Skeletal muscle tissue (tissue), 4 donors: ENCODE measurements around the gene AK9. TPM values are rescaled to one million over a fixed set of nuclear protein-coding genes. Genes with fewer than 3 reads are reported as not detected.

Source experiments
- H3K27ac ChIP-seq: one replicate; pipeline ENCODE4 v1.7.0; 2013; ENCODE audit warnings: mild to moderate bottlenecking, low read depth, low read length, inconsistent platforms
- H3K27me3 ChIP-seq, 3 donors: one replicate each; pipeline ENCODE4 v1.7.0; 2013; ENCODE audit warnings: low read length in 3 of 3; ENCODE audit not compliant: control insufficient read depth in 3 of 3, insufficient read depth in 3 of 3
- H3K36me3 ChIP-seq, 3 donors: one replicate each; pipeline ENCODE4 v1.7.0; 2013; ENCODE audit warnings: low read length in 3 of 3; ENCODE audit not compliant: control insufficient read depth in 3 of 3, insufficient read depth in 3 of 3
- H3K4me1 ChIP-seq, 3 donors: one replicate each; pipeline ENCODE4 v1.7.0; 2013; ENCODE audit warnings: low read length in 3 of 3, mild to moderate bottlenecking in 3 of 3; ENCODE audit not compliant: control insufficient read depth in 3 of 3, insufficient read depth in 3 of 3
- H3K4me3 ChIP-seq, 3 donors: one replicate each; pipeline ENCODE4 v1.7.0; 2013; ENCODE audit warnings: low read length in 3 of 3
- H3K9ac ChIP-seq, 3 donors: one replicate each; pipeline ENCODE4 v1.7.0; 2013; ENCODE audit warnings: low read length in 3 of 3, mild to moderate bottlenecking in 3 of 3, moderate library complexity in 2 of 3, low read depth in 1 of 3
- H3K9me3 ChIP-seq, 3 donors: one replicate each; pipeline ENCODE4 v1.7.0; 2013; ENCODE audit warnings: low read length in 3 of 3; ENCODE audit not compliant: control insufficient read depth in 3 of 3
- total RNA-seq: library from RNA; depleted of rRNA; stranded (reverse); fragments of >200 nt; gene quantifications from one replicate; pipeline ENCODE4 v1.2.3, GENCODE V29; 2014
- donor health status: Osteomylitis.

AK9 gene
- total RNA-seq, 1 donor from 2014 or later, result 14.1 TPM

- H3K9me3 ChIP-seq, result no peaks in the 10 kb centered on the region
- no peak overlapping the region for H3K9ac ChIP-seq
- H3K4me3 ChIP-seq, result no peak overlapping the region
- no peak overlapping the region for H3K27ac ChIP-seq
- H3K4me1 ChIP-seq, result no peaks in the 10 kb centered on the region
- no peaks in the 10 kb centered on the region for H3K27me3 ChIP-seq
- no peaks in the 10 kb centered on the region for H3K36me3 ChIP-seq
Measured at GRCh38 chr6:109632405-109632804, 58.6 kb downstream of the AK9 start.

DNA sequence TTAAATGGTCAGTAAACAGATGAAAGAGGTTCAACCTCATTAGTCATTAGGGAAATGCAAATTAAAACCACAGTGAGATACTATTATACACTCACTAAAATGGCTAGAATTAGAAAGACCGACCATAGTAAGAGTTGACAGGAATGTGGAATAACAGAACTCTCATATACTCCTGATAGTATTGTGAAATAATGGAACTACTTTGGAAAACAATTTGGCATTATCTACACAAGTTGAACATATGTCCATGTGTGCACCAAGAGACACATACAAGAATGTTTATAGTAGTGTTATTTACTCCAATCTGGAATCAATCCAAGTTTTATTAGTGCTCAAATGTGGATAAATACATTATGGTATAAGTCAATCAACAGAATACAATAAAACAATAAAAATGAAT is 59.6 kb downstream of the AK9 start:
- no peaks in the 10 kb centered on the region for H3K36me3 ChIP-seq
- H3K27me3 ChIP-seq, result no peaks in the 10 kb centered on the region
- no peaks in the 10 kb centered on the region for H3K4me1 ChIP-seq
- no peak overlapping the region for H3K27ac ChIP-seq
- H3K9me3 ChIP-seq, result no peaks in the 10 kb centered on the region
- no peak overlapping the region for H3K9ac ChIP-seq
- H3K4me3 ChIP-seq, result no peak overlapping the region

- Histone ChIP-seq H3K36me3 (no peaks in the 10 kb centered on the region), H3K9ac (no peak overlapping the region), H3K27me3 (no peaks in the 10 kb centered on the region), H3K27ac (no peak overlapping the region), H3K9me3 (no peaks in the 10 kb centered on the region), H3K4me1 (no peaks in the 10 kb centered on the region), H3K4me3 (no peak overlapping the region)
Measured at GRCh38 chr6:109628158-109629000, 62.6 kb downstream of the AK9 start.

GRCh38 chr6:109626311-109626710 is 64.7 kb downstream of the AK9 start:
- Histone ChIP-seq H3K27me3 (no peaks in the 10 kb centered on the region), H3K9me3 (no peaks in the 10 kb centered on the region), H3K9ac (no peak overlapping the region)

GRCh38 chr6:109625199-109625598 is 65.8 kb downstream of the AK9 start:
- H3K4me1 ChIP-seq, result no peaks in the 10 kb centered on the region
- H3K9ac ChIP-seq, result no peak overlapping the region
- H3K27ac ChIP-seq, result no peak overlapping the region
- H3K9me3 ChIP-seq, result no peaks in the 10 kb centered on the region
- H3K4me3 ChIP-seq, result no peak overlapping the region
- no peaks in the 10 kb centered on the region for H3K36me3 ChIP-seq
- H3K27me3 ChIP-seq, result no peaks in the 10 kb centered on the region

More at GRCh38 chr6:109626311-109626710, 64.7 kb downstream of the AK9 start:
- Histone ChIP-seq H3K27ac (no peak overlapping the region), H3K36me3 (no peaks in the 10 kb centered on the region), H3K4me1 (no peaks in the 10 kb centered on the region), H3K4me3 (no peak overlapping the region)

DNA sequence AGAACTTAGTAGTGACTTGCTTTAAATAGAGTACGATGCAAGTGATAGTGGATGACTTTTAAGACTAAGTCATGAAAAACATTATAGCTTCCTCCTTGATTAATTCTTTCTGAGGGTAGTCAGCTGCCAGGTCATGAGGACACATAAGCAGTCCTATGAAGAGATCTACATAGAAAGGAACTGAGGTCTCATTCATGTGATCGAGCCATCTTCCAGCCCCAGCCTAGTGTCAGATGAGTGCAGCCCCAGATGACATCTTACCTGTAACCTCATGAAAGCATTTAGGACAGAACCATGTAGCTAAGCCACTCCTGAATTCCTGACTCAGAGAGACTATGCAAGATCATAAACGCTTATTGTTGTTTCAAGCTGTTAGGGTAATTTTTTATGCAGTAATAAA is 67.7 kb downstream of the AK9 start:
- no peak overlapping the region for H3K4me3 ChIP-seq
- H3K27ac ChIP-seq, result no peak overlapping the region
- no peaks in the 10 kb centered on the region for H3K36me3 ChIP-seq

GRCh38 chr6:109612268-109612667 is 78.7 kb downstream of the AK9 start:
- peaks cover 4 to 5% (median 5%) of the 10 kb centered on the region in 3 donors for H3K36me3 ChIP-seq
- no peak overlapping the region for H3K4me3 ChIP-seq
- H3K9ac ChIP-seq, result no peak overlapping the region
- no peak overlapping the region for H3K27ac ChIP-seq
- no peaks in the 10 kb centered on the region for H3K27me3 ChIP-seq
- no peaks in the 10 kb centered on the region for H3K4me1 ChIP-seq
- peaks cover 0 to 4% (median 0%) of the 10 kb centered on the region in 3 donors for H3K9me3 ChIP-seq

More for the DNA sequence above, 67.7 kb downstream of the AK9 start:
- no peaks in the 10 kb centered on the region for H3K4me1 ChIP-seq
- H3K27me3 ChIP-seq, result no peaks in the 10 kb centered on the region
- no peaks in the 10 kb centered on the region for H3K9me3 ChIP-seq
- no peak overlapping the region for H3K9ac ChIP-seq

- Histone ChIP-seq H3K4me3 (no peak overlapping the region), H3K27me3 (no peaks in the 10 kb centered on the region), H3K9me3 (peaks cover 0 to 4% (median 0%) of the 10 kb centered on the region in 3 donors), H3K27ac (no peak overlapping the region), H3K4me1 (no peaks in the 10 kb centered on the region), H3K9ac (no peak overlapping the region), H3K36me3 (peaks cover 4 to 5% (median 5%) of the 10 kb centered on the region in 3 donors)
Measured at GRCh38 chr6:109611502-109611901, 79.5 kb downstream of the AK9 start.

DNA sequence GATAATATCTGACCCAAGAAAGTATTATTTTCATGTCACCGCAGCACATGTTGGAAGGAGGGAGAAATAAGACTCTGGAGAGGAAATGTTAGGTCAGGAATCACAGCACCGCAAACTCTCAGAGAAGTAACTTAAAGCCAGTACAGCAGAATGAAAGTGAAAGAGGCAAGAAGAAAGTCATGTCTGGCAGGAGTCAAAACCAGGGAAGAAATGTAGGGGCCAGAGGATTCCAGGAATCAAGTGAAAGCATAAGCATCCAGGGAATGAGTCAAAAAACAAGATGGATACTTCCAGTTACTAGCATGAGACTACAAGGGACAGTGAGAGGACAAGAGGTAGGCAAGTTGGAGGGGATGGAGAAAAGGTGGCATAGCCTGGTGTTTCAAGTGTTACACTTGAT is 80.4 kb downstream of the AK9 start:
- Histone ChIP-seq H3K9ac (no peak overlapping the region), H3K4me3 (no peak overlapping the region), H3K4me1 (no peaks in the 10 kb centered on the region), H3K27me3 (no peaks in the 10 kb centered on the region), H3K27ac (no peak overlapping the region), H3K9me3 (peaks cover 0 to 4% (median 0%) of the 10 kb centered on the region in 3 donors), H3K36me3 (peaks cover 5 to 11% (median 5%) of the 10 kb centered on the region in 3 donors)

- Histone ChIP-seq H3K9me3 (peaks cover 0 to 4% (median 0%) of the 10 kb centered on the region in 3 donors), H3K27ac (no peak overlapping the region), H3K4me3 (no peak overlapping the region), H3K36me3 (peaks cover 5 to 13% (median 7%) of the 10 kb centered on the region in 3 donors), H3K4me1 (no peaks in the 10 kb centered on the region), H3K27me3 (no peaks in the 10 kb centered on the region), H3K9ac (no peak overlapping the region)
Measured at GRCh38 chr6:109609737-109610136, 81.3 kb downstream of the AK9 start.
